GM12878 (cell line): ENCODE results near the gene HDX.

ENCODE experiments used
- MYC ChIP-seq: IDR thresholded peaks from 2 replicates; pipeline ENCODE4 v1.6.1; 2011; ENCODE audit warnings: mild to moderate bottlenecking, low read length, moderate library complexity, inconsistent platforms; ENCODE audit not compliant: insufficient read depth, insufficient replicate concordance, insufficient read length, severe bottlenecking
- POLR2A ChIP-seq: IDR thresholded peaks from 2 replicates; pipeline ENCODE4 v1.6.1; 2011; ENCODE audit warnings: low read depth, mild to moderate bottlenecking, low read length
- POLR2AphosphoS5 ChIP-seq: IDR thresholded peaks from 2 replicates; pipeline ENCODE4 v1.6.1; 2011; ENCODE audit warnings: mild to moderate bottlenecking, low read length, inconsistent platforms
- RBBP5 ChIP-seq: fragments of 200-600 bp; sonication (generic); conservative IDR thresholded peaks from 2 replicates; pipeline ENCODE4 v1.6.1; 2016
- SIX5 ChIP-seq: IDR thresholded peaks from 2 replicates; pipeline ENCODE4 v1.6.1; 2011; ENCODE audit warnings: mild to moderate bottlenecking, low read depth, low read length, moderate library complexity; ENCODE audit not compliant: severe bottlenecking
- SREBF1 ChIP-seq: IDR thresholded peaks from 2 replicates; pipeline ENCODE4 v1.6.1; 2012; ENCODE audit warnings: mild to moderate bottlenecking, low read length
- TAF1 ChIP-seq: IDR thresholded peaks from 2 replicates; pipeline ENCODE4 v1.6.1; 2011; ENCODE audit warnings: mild to moderate bottlenecking, low read depth, low read length, borderline replicate concordance
- TBL1XR1 ChIP-seq: IDR thresholded peaks from 2 replicates; pipeline ENCODE4 v1.6.1; 2012; ENCODE audit warnings: low read depth, low read length, improper control_type of control experiment
- ZNF274 ChIP-seq: IDR thresholded peaks from one replicate; pipeline ENCODE4 v1.8.0; 2011; ENCODE audit not compliant: insufficient read length, insufficient read depth
- TF ChIP-seq, protein P1 (sequence below), 3 experiments: IDR thresholded peaks in 2 of 3; conservative IDR thresholded peaks in 1 of 3; 2 replicates each; pipeline ENCODE4 v1.5.1; 2011; ENCODE audit warnings: low read depth in 3 of 3, low read length in 3 of 3, mild to moderate bottlenecking in 3 of 3, control low read depth in 2 of 3, moderate library complexity in 2 of 3, inconsistent platforms in 1 of 3, mixed read lengths in 1 of 3; ENCODE audit not compliant: control insufficient read depth in 2 of 3, insufficient read depth in 1 of 3; ENCODE audit errors: extremely low read depth in 1 of 3
- TF ChIP-seq, protein P2 (sequence below): IDR thresholded peaks from 2 replicates; pipeline ENCODE4 v1.6.1; 2012; ENCODE audit warnings: low read depth, low read length, improper control_type of control experiment

GRCh38 chrX:84479086-84479485 lies 23.2 kb downstream of the HDX start:
- TF ChIP-seq POLR2AphosphoS5 (no peak), RBBP5 (no peak), MYC (no peak), POLR2A (no peak), TBL1XR1 (no peak), ZNF274 (no peak), SREBF1 (no peak), SIX5 (no peak), TAF1 (no peak)
- TF ChIP-seq, protein P1, sequence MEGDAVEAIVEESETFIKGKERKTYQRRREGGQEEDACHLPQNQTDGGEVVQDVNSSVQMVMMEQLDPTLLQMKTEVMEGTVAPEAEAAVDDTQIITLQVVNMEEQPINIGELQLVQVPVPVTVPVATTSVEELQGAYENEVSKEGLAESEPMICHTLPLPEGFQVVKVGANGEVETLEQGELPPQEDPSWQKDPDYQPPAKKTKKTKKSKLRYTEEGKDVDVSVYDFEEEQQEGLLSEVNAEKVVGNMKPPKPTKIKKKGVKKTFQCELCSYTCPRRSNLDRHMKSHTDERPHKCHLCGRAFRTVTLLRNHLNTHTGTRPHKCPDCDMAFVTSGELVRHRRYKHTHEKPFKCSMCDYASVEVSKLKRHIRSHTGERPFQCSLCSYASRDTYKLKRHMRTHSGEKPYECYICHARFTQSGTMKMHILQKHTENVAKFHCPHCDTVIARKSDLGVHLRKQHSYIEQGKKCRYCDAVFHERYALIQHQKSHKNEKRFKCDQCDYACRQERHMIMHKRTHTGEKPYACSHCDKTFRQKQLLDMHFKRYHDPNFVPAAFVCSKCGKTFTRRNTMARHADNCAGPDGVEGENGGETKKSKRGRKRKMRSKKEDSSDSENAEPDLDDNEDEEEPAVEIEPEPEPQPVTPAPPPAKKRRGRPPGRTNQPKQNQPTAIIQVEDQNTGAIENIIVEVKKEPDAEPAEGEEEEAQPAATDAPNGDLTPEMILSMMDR (IDR thresholded peaks at IDR 0.05 in 2 of 3, conservative IDR thresholded peaks at IDR 0.05 in 1 of 3; ENCODE audit: control insufficient read depth in 2 of 3, extremely low read depth in 1 of 3, insufficient read depth in 1 of 3, low read depth in 3 of 3, low read length in 3 of 3): no peak
- TF ChIP-seq, protein P2, sequence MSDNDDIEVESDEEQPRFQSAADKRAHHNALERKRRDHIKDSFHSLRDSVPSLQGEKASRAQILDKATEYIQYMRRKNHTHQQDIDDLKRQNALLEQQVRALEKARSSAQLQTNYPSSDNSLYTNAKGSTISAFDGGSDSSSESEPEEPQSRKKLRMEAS: no peak
